ENCODE data around the gene PEX5. TPM values are rescaled to one million over a fixed set of nuclear protein-coding genes. Genes with fewer than 3 reads are reported as not detected.
A peak's percentile ranks its signal among the peaks of the same experiment; 100 is the strongest.

PEX5 gene
- total RNA-seq, 1 experiment from 2014 or later, result 49.4 TPM

- POLR2A ChIA-PET, result interaction anchor here (0.6 to 1.2 kb wide), 3 partner anchors 15 to 210 kb away, joined by 3 to 4 read pairs (median 4); no protein-coding TSS in a partner anchor
- Mint-ChIP-seq H3K9me3 (ENCODE audit: unreplicated experiment) (no peaks in the 10 kb centered on the region), H3K36me3 (ENCODE audit: insufficient read depth, unreplicated experiment) (peaks cover 34% of the 10 kb centered on the region), H3K4me1 (ENCODE audit: insufficient read depth, unreplicated experiment) (peaks cover 11% of the 10 kb centered on the region), H3K27me3 (ENCODE audit: insufficient read depth, unreplicated experiment) (no peaks in the 10 kb centered on the region), H3K4me3 (ENCODE audit: unreplicated experiment) (no peak overlapping the region), H3K27ac (ENCODE audit: low read depth, unreplicated experiment) (no peak overlapping the region)
- peak; percentile 83 for DNase-seq (ENCODE audit: unreplicated experiment)
- intact Hi-C loops (cut with micrococcal nuclease), result no loop called here
- BruUV-seq (replicated peaks), result no TSS peak
- CTCF ChIA-PET, result interaction anchor here (0.6 to 9.9 kb wide), 9 partner anchors 8 to 505 kb away, joined by 3 to 106 read pairs (median 3); partner anchors contain the start of genes C1S and PEX5
- TF ChIP-seq, protein P1, sequence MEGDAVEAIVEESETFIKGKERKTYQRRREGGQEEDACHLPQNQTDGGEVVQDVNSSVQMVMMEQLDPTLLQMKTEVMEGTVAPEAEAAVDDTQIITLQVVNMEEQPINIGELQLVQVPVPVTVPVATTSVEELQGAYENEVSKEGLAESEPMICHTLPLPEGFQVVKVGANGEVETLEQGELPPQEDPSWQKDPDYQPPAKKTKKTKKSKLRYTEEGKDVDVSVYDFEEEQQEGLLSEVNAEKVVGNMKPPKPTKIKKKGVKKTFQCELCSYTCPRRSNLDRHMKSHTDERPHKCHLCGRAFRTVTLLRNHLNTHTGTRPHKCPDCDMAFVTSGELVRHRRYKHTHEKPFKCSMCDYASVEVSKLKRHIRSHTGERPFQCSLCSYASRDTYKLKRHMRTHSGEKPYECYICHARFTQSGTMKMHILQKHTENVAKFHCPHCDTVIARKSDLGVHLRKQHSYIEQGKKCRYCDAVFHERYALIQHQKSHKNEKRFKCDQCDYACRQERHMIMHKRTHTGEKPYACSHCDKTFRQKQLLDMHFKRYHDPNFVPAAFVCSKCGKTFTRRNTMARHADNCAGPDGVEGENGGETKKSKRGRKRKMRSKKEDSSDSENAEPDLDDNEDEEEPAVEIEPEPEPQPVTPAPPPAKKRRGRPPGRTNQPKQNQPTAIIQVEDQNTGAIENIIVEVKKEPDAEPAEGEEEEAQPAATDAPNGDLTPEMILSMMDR (IDR thresholded peaks at IDR 0.05; ENCODE audit: unreplicated experiment), result no peak
Observed at GRCh38 chr12:7155471-7156034, 33.9 kb upstream of the PEX5 start.

- ChIA-PET POLR2A (no interaction called here), CTCF (interaction anchor here (0.6 to 9.9 kb wide), 7 partner anchors 14 to 504 kb away, joined by 3 to 106 read pairs (median 3); partner anchors contain the start of genes C1S and PEX5)
- no peak overlapping the region for H3K4me3 Mint-ChIP-seq (ENCODE audit: unreplicated experiment)
- no peaks in the 10 kb centered on the region for H3K9me3 Mint-ChIP-seq (ENCODE audit: unreplicated experiment)
- BruUV-seq (replicated peaks), result no TSS peak
- DNase-seq (ENCODE audit: unreplicated experiment), result no peak
- TF ChIP-seq, protein P1 (IDR thresholded peaks at IDR 0.05; ENCODE audit: unreplicated experiment), result no peak
- H3K27ac Mint-ChIP-seq (ENCODE audit: low read depth, unreplicated experiment), result no peak overlapping the region
- intact Hi-C loops (cut with micrococcal nuclease), result no loop called here
- H3K36me3 Mint-ChIP-seq (ENCODE audit: insufficient read depth, unreplicated experiment), result peaks cover 29% of the 10 kb centered on the region
- no peaks in the 10 kb centered on the region for H3K27me3 Mint-ChIP-seq (ENCODE audit: insufficient read depth, unreplicated experiment)
- peaks cover 13% of the 10 kb centered on the region for H3K4me1 Mint-ChIP-seq (ENCODE audit: insufficient read depth, unreplicated experiment)
Observed at GRCh38 chr12:7156259-7157197, 33.0 kb upstream of the PEX5 start.

- Mint-ChIP-seq H3K27me3 (ENCODE audit: insufficient read depth, unreplicated experiment) (no peaks in the 10 kb centered on the region), H3K36me3 (ENCODE audit: insufficient read depth, unreplicated experiment) (peaks cover 20% of the 10 kb centered on the region), H3K4me1 (ENCODE audit: insufficient read depth, unreplicated experiment) (peaks cover 21% of the 10 kb centered on the region), H3K9me3 (ENCODE audit: unreplicated experiment) (no peaks in the 10 kb centered on the region), H3K4me3 (ENCODE audit: unreplicated experiment) (no peak overlapping the region), H3K27ac (ENCODE audit: low read depth, unreplicated experiment) (no peak overlapping the region)
- POLR2A ChIA-PET, result no interaction called here
- TF ChIP-seq, protein P1 (IDR thresholded peaks at IDR 0.05; ENCODE audit: unreplicated experiment), result no peak
- intact Hi-C loops (cut with micrococcal nuclease), result no loop called here
- no TSS peak for BruUV-seq (replicated peaks)
- CTCF ChIA-PET, result interaction anchor here (3.9 to 9.9 kb wide), 2 partner anchors 15 to 31 kb away, joined by 20 to 106 read pairs; partner anchors contain the start of gene PEX5
- no peak for DNase-seq (ENCODE audit: unreplicated experiment)
Observed at GRCh38 chr12:7157391-7157790, 32.1 kb upstream of the PEX5 start.

Measured in MCF 10A (cell line).